Keratinocyte (primary cell): ENCODE data around the gene SOWAHA. TPM values are rescaled to one million over a fixed set of nuclear protein-coding genes. Genes with fewer than 3 reads are reported as not detected.

Source experiments
- DNase-seq: peaks from one replicate; pipeline ENCODE4 v3.0.0-alpha.2; 2011; ENCODE audit warnings: low read depth, missing footprints, low spot score
- FAIRE-seq: peaks from 2 replicates; lab custom pipeline; 2011; peaks lifted over from hg19 to GRCh38; lab: Jason Lieb, UNC
- H2AFZ ChIP-seq: 2 replicates; pipeline ENCODE4 v1.6.0; 2012; ENCODE audit warnings: low read length, control low read depth, inconsistent platforms; ENCODE audit not compliant: control insufficient read depth
- H3K27ac ChIP-seq: 2 replicates; pipeline ENCODE4 v1.5.1; 2011; ENCODE audit warnings: low read length; ENCODE audit not compliant: control insufficient read depth, insufficient read depth
- H3K27me3 ChIP-seq: 3 replicates; pipeline ENCODE4 v1.6.0; 2011; ENCODE audit warnings: low read length; ENCODE audit not compliant: control insufficient read depth, insufficient read depth; ENCODE audit errors: extremely low read depth
- H3K36me3 ChIP-seq, 2 experiments: 2 replicates in 1 of 2; 3 replicates in 1 of 2; pipeline ENCODE4 v1.5.1; 2011; ENCODE audit warnings: low read length in 2 of 2, mild to moderate bottlenecking in 1 of 2; ENCODE audit not compliant: control insufficient read depth in 2 of 2, insufficient read depth in 2 of 2; ENCODE audit errors: extremely low read depth in 1 of 2
- H3K4me1 ChIP-seq: 3 replicates; pipeline ENCODE4 v1.5.1; 2011; ENCODE audit warnings: low read length; ENCODE audit not compliant: control insufficient read depth, insufficient read depth; ENCODE audit errors: extremely low read depth
- H3K4me2 ChIP-seq: 3 replicates; pipeline ENCODE4 v1.6.0; 2011; ENCODE audit warnings: low read depth, low read length; ENCODE audit not compliant: control insufficient read depth, insufficient read depth; ENCODE audit errors: extremely low read depth
- H3K4me3 ChIP-seq, 3 experiments: fragments of 200-600 bp in 1 of 3; sonication (generic) in 1 of 3; 2 replicates in 2 of 3; 3 replicates in 1 of 3; pipeline ENCODE4 v1.5.1; 2011 to 2016; ENCODE audit warnings: low read length in 3 of 3, mild to moderate bottlenecking in 3 of 3, control low read depth in 2 of 3, inconsistent platforms in 1 of 3, low read depth in 1 of 3, mixed read lengths in 1 of 3, mixed run types in 1 of 3, moderate library complexity in 1 of 3; ENCODE audit not compliant: control insufficient read depth in 2 of 3, insufficient read depth in 2 of 3; ENCODE audit errors: extremely low read depth in 1 of 3
- H3K79me2 ChIP-seq: 2 replicates; pipeline ENCODE4 v1.6.0; 2012; ENCODE audit warnings: low read length; ENCODE audit not compliant: control insufficient read depth, insufficient read depth
- H3K9ac ChIP-seq: 3 replicates; pipeline ENCODE4 v1.6.0; 2011; ENCODE audit warnings: low read length; ENCODE audit not compliant: control insufficient read depth, insufficient read depth; ENCODE audit errors: extremely low read depth
- H3K9me1 ChIP-seq: 3 replicates; pipeline ENCODE4 v1.6.0; 2011; ENCODE audit warnings: low read length; ENCODE audit not compliant: control insufficient read depth, insufficient read depth; ENCODE audit errors: extremely low read depth
- H3K9me3 ChIP-seq: 2 replicates; pipeline ENCODE4 v1.5.1; 2012; ENCODE audit warnings: low read depth, low read length; ENCODE audit not compliant: control insufficient read depth
- H4K20me1 ChIP-seq: 3 replicates; pipeline ENCODE4 v1.6.0; 2011; ENCODE audit warnings: low read length; ENCODE audit not compliant: control insufficient read depth, insufficient read depth; ENCODE audit errors: extremely low read depth
- CTCF ChIP-seq, 3 experiments: IDR thresholded peaks in 1 of 3; conservative IDR thresholded peaks in 1 of 3; optimal IDR thresholded peaks in 1 of 3; 2 replicates in 2 of 3; 3 replicates in 1 of 3; pipeline versions ENCODE3 to v1.5.1; 2011; ENCODE audit warnings: low read length in 3 of 3, mild to moderate bottlenecking in 3 of 3, moderate library complexity in 2 of 3, control low read depth in 1 of 3, inconsistent platforms in 1 of 3; ENCODE audit not compliant: insufficient read depth in 2 of 3; ENCODE audit errors: extremely low read depth in 1 of 3
- EZH2 ChIP-seq: IDR thresholded peaks from one replicate; pipeline ENCODE4 v1.6.1; 2012; ENCODE audit warnings: inconsistent platforms, mild to moderate bottlenecking, low read length, moderate library complexity
- dilution Hi-C: fragments of 300-500 bp; cut with MboI; formaldehyde crosslinking; loops from one replicate; pipeline ENCODE4 v1.7.0; 2020; ENCODE audit warnings: low sequenced_read_pairs; ENCODE audit not compliant: extremely low pct_ligation_motif_present
- polyA plus RNA-seq, 5 experiments: library from polyadenylated mRNA; depleted of rRNA in 3 of 5; stranded (reverse) in 3 of 5; stranded (forward) in 1 of 5; unstranded in 1 of 5; fragments of >200 nt; gene quantifications; 1 replicate in 1 of 5; 2 replicates in 3 of 5; 3 replicates in 1 of 5; pipeline versions ENCODE4 v1.2.1 to v1.2.3, GENCODE V29; 2011 to 2012; ENCODE audit warnings: missing spikeins in 2 of 5, low read depth in 1 of 5, low replicate concordance in 1 of 5

SOWAHA gene
- polyA plus RNA-seq, 1 donor (not counting 4 experiments of a cell fraction or from before 2014, with no cell fraction given), result not detected

- DNase-seq (no peak), FAIRE-seq (no peak)
- Histone ChIP-seq H3K4me1 (no peaks in the 10 kb centered on the region), H3K9me1 (peaks cover under 1% of the 10 kb centered on the region), H3K9ac (no peak overlapping the region), H3K4me3 (no peak overlapping the region), H3K79me2 (peaks cover 29% of the 10 kb centered on the region), H2AFZ (no peak overlapping the region), H3K36me3 (peaks cover 12 to 20% of the 10 kb centered on the region in 2 experiments), H4K20me1 (no peaks in the 10 kb centered on the region), H3K9me3 (no peaks in the 10 kb centered on the region), H3K4me2 (no peak overlapping the region), H3K27me3 (no peaks in the 10 kb centered on the region), H3K27ac (no peak overlapping the region)
- dilution Hi-C loops, result no loop called here
- TF ChIP-seq CTCF (optimal IDR thresholded peaks at IDR 0.05 in 1 of 3, IDR thresholded peaks at IDR 0.05 in 1 of 3, conservative IDR thresholded peaks at IDR 0.05 in 1 of 3; ENCODE audit: extremely low read depth in 1 of 3, insufficient read depth in 2 of 3, low read length in 3 of 3) (no peak), EZH2 (no peak)
These were observed 46.0 kb upstream of the SOWAHA start for GRCh38 chr5:132767150-132767549.

- H3K79me2 ChIP-seq, result peaks cover 42% of the 10 kb centered on the region
- peaks cover 7 to 16% of the 10 kb centered on the region in 2 experiments for H3K36me3 ChIP-seq
- peaks cover 2% of the 10 kb centered on the region for H3K9me1 ChIP-seq
- dilution Hi-C loops, result no loop called here
- no peak overlapping the region for H3K9ac ChIP-seq
- no peaks in the 10 kb centered on the region for H3K27me3 ChIP-seq
- no peak overlapping the region for H3K4me3 ChIP-seq
- no peak overlapping the region for H3K4me2 ChIP-seq
- no peak overlapping the region for H3K27ac ChIP-seq
- no peaks in the 10 kb centered on the region for H4K20me1 ChIP-seq
- H3K9me3 ChIP-seq, result no peaks in the 10 kb centered on the region
- FAIRE-seq (no peak), DNase-seq (no peak)
- H2AFZ ChIP-seq, result no peak overlapping the region
- H3K4me1 ChIP-seq, result no peaks in the 10 kb centered on the region
- no peak for TF ChIP-seq CTCF (optimal IDR thresholded peaks at IDR 0.05 in 1 of 3, IDR thresholded peaks at IDR 0.05 in 1 of 3, conservative IDR thresholded peaks at IDR 0.05 in 1 of 3; ENCODE audit: extremely low read depth in 1 of 3, insufficient read depth in 2 of 3, low read length in 3 of 3)
- TF ChIP-seq EZH2, result no peak
These were observed 44.6 kb upstream of the SOWAHA start for GRCh38 chr5:132768485-132768868.
